GM13977 (cell line): ENCODE results near the gene ASXL1.

ENCODE experiments used
- DNase-seq: peaks from one replicate; pipeline ENCODE4 v3.0.0; 2012; ENCODE audit warnings: low spot score
- CTCF ChIP-seq: IDR thresholded peaks from 2 replicates; pipeline ENCODE4 v1.5.1; 2012; ENCODE audit warnings: mild to moderate bottlenecking, control low read depth; ENCODE audit not compliant: insufficient read depth; ENCODE audit errors: extremely low read depth, missing control alignments
- in situ Hi-C: fragments of 300-500 bp; cut with MboI; formaldehyde crosslinking; loops from one replicate; pipeline ENCODE4 v1.12.0; 2022; ENCODE audit warnings: low sequenced_read_pairs, low pct_unique_long_range_greater_than_20kb, mixed read lengths, inconsistent platforms; ENCODE audit not compliant: unreplicated experiment

Gene ASXL1

GRCh38 chr20:32385541-32385940 lies 27.4 kb downstream of the ASXL1 start:
- DNase-seq: no peak
- no peak for TF ChIP-seq CTCF
- in situ Hi-C loops: no loop called here

DNA sequence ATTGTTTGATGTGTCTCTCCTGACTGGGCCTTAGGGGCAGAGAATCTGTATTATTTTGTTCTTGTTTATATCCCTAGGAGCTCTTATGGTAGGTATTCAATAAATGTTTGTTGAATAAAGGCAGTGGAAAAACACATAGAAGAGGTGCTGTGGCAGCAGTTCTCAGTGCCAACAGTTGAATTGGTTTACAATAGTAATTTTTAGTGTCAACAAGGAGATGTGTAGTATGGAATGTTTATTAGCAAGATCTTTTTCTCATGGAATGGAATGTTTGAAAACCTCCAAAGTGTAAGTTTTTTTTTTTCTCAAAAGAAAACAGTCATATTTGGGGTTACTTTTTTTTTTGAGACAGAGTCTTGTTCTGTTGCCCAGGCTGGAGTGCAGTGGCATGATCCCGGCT lies 28.0 kb downstream of the ASXL1 start:
- DNase-seq: no peak
- TF ChIP-seq CTCF: no peak
- in situ Hi-C loops: no loop called here

DNA sequence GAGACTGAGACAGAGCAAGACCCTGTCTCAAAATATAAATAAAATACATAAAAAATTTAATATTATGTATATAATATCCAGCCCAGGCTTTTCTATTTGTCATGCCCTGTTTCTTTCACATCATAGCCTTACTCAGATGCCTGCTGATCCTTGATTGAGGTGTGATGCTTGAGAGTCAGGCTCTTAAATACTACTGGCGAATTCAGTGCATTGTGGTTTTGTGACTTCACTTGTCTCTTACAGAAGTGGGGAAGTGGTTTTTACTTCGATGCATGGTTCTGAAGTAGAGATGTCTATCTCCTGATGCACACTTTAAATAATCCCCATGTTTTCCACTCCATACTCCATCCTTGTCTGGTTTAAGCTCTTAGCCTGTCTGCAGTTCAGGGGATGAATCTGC lies 29.1 kb downstream of the ASXL1 start:
- in situ Hi-C loops: no loop called here
- DNase-seq: peak; percentile 34
- TF ChIP-seq CTCF: no peak

DNA sequence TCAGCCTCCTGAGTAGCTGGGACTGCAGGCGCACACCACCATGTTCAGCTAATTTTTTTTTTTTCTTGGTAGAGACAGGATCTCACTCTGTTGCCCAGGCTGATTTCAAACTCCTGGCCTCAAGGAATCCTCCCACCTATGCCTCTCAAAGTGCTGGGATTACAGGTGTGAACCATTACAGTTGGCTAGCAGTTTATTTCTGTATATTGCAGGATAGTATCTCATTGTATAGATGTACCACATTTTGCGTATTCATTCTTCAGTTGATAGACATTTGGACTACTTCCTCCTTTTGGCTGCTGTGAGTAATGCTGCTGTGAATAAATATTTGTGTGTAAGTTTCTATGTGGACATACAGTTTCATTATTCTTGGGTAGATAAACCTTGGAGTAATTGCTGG lies 32.9 kb downstream of the ASXL1 start:
- TF ChIP-seq CTCF: no peak
- in situ Hi-C loops: no loop called here
- DNase-seq: no peak

DNA sequence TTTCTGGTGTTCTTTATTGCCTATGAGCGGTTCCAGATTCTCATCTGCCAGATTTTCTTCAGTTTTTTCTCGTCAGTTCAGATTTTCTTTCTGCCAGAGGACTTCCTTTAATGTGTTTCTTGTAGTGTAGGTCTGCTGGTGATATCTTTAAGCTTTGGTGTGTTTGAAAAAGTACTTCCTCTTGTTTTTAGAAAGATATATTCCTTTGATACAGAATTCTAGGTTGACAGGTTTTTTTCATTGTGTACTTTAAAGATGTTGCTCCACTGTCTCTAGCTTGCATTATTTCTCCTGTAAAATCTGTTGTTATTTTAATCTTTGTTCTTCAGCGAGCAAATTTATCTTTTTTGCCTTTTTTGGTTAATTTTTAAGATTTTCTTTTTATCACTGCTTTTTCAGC lies 36.9 kb downstream of the ASXL1 start:
- no peak for TF ChIP-seq CTCF
- in situ Hi-C loops: no loop called here
- no peak for DNase-seq

GRCh38 chr20:32396646-32397160 lies 38.6 kb downstream of the ASXL1 start:
- no peak for TF ChIP-seq CTCF
- no peak for DNase-seq
- in situ Hi-C loops: no loop called here

DNA sequence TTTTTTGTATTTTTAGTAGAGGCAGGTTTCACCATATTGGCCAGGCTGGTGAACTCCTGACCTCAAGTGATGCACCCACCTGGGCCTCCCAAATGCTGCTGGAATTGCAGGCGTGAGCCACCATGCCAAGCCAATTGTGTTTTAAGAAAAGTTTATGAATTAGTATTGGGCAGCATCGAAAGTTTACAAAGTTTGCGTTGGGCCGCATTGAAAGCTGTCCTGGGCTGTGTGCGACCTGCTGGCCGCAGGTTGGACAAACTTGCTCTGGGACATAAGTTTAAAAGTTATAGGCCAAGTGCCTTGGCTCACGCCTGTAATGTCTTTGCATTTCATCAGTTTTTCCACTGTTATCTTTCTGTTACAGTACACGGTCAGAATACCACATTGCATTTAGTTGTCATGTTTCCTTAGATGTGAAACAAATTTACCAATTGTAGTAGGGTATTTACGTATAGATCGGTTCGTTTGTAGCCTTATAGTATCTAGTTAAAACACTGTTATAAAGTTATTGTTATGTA lies 39.5 kb downstream of the ASXL1 start:
- no peak for DNase-seq
- in situ Hi-C loops: no loop called here
- no peak for TF ChIP-seq CTCF
